Thyroid gland (tissue), 4 donors: ENCODE data around the gene ACTR5.

Experiments used
- POLR2A ChIP-seq, 2 donors: fragments of 450-650 bp; IDR thresholded peaks; one replicate each; pipeline ENCODE4 v1.6.1; 2017; ENCODE audit warnings: antibody characterized with exemption in 2 of 2, mild to moderate bottlenecking in 2 of 2, moderate library complexity in 1 of 2
- TF ChIP-seq, protein P1 (sequence below), 6 experiments: fragments of 200-600 bp in 3 of 6; fragments of 450-650 bp in 3 of 6; sonication (generic) in 3 of 6; IDR thresholded peaks; one replicate each; pipeline ENCODE4 v1.5.1; 2016 to 2019; ENCODE audit warnings: antibody characterized with exemption in 6 of 6, mild to moderate bottlenecking in 2 of 6, inconsistent platforms in 1 of 6, moderate library complexity in 1 of 6

DNA sequence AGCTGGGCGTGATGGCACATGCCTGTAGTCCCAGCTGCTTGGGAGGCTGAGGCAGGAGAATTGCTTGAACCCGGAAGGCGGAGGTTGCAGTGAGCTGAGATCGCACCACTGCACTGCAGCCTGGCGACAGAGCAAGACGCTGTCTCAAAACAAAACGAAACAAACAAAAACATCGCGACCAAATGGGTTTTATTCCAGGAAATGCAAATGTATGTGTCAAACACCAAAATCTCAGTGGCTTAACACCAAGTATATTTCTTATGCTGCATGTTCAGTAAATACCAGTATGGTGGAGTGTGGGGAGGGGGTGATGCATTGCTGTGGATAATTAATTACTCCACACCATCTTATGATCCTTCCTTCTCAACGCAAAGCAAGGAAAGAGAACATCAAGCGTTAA lies 28.1 kb downstream of the ACTR5 start:
- no peak for TF ChIP-seq POLR2A (IDR thresholded peaks at IDR 0.05)
- TF ChIP-seq, protein P1, sequence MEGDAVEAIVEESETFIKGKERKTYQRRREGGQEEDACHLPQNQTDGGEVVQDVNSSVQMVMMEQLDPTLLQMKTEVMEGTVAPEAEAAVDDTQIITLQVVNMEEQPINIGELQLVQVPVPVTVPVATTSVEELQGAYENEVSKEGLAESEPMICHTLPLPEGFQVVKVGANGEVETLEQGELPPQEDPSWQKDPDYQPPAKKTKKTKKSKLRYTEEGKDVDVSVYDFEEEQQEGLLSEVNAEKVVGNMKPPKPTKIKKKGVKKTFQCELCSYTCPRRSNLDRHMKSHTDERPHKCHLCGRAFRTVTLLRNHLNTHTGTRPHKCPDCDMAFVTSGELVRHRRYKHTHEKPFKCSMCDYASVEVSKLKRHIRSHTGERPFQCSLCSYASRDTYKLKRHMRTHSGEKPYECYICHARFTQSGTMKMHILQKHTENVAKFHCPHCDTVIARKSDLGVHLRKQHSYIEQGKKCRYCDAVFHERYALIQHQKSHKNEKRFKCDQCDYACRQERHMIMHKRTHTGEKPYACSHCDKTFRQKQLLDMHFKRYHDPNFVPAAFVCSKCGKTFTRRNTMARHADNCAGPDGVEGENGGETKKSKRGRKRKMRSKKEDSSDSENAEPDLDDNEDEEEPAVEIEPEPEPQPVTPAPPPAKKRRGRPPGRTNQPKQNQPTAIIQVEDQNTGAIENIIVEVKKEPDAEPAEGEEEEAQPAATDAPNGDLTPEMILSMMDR (IDR thresholded peaks at IDR 0.05): no peak
